HG03378 (cell line): ENCODE results near the gene SLC39A2.

Experiments
- ATAC-seq: cut with Tn5 transposase; IDR thresholded peaks from one replicate; pipeline ENCODE4 v1.9.1; 2021; ENCODE audit warnings: mild to moderate bottlenecking, moderate library complexity; ENCODE audit not compliant: unreplicated experiment

Gene SLC39A2

DNA sequence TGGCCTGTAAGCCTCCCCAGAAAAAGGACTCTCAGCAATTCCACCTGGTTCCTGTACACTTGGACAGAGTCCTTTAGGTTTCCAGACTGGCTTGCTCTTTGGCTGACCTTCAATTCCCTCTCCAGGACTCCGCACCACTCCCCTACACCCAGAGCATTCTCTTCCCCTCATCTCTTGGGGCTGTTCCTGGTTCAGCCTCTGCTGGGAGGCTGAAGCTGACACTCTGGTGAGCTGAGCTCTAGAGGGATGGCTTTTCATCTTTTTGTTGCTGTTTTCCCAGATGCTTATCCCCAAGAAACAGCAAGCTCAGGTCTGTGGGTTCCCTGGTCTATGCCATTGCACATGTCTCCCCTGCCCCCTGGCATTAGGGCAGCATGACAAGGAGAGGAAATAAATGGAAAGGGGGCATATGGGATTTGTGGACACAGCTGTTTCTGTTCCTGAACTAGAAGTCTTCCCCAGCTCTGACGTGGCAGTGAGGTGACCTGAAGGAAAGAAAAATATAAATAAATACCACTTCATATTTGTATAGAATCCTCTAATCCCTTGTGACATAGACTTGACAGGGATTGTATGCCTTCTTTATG is 44.4 kb downstream of the SLC39A2 start:
- no peak for ATAC-seq

DNA sequence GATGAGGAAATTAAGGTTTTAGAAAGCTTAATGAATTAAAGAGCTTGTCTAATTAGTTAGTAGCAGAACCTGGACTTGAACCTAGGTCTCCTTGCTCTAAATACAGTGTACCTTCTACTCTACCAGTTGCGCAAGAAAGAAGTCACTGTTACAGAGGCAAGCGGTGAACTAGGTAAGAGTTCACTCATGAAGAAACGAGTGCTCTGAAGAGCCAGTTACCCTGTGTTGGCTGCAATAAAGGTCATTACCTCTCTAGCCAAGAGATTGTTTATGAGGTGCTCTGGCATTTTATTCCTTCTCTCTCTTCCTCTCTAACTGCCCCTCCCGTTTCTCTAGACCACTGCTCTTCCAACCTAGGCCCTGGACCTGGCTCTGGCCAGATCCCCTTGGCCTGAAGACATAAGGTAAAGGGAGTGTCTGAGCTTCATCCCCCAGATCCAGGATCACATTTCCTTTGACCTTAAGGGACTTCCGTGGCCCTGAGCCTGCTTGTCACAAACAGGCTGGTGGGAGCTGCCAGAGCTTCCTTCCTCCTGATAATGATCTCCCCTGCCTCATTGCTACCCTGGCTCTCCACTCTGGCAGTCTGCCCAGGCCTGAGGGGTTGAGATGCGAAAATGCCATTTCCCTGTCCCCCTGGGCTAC is 45.0 kb downstream of the SLC39A2 start:
- no peak for ATAC-seq

DNA sequence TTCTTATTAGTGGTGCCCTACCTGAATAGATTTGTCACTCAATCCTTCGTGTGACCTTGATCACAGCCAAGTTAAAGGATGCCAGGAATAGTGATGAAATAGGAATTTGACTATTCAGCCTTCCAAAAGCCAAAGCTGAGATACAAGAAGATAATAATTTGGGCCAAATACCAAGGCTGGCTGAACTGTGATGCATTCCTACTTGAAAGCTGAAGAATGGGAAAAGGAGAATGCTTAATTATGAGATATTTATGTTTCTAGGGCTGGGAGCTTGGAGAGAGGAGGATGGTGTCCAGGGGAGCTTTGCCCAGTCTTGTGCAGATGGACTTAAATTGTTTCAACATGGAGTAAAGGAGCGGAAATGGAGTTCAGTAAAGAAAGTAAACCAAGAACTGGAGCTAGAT is 48.3 kb downstream of the SLC39A2 start:
- no peak for ATAC-seq

DNA sequence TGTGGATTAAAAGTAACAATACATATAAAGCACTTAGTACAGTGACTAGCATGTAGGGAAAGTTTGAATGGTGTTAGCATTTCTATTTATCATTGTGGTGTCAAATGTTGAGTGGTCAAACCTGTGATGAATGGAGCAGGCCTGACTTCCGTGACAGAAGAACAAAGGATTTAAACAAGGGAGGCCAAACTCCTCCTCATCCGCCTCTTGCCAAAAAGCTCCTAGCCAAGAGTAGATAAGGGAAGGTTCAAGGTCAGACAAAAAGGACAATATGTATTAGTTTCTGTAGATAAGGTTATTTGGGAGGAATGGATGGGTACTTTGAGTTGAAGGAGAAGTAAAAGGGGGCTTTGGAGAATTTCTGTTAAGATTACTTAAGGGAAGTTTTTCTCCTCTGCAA is 49.5 kb downstream of the SLC39A2 start:
- no peak for ATAC-seq

DNA sequence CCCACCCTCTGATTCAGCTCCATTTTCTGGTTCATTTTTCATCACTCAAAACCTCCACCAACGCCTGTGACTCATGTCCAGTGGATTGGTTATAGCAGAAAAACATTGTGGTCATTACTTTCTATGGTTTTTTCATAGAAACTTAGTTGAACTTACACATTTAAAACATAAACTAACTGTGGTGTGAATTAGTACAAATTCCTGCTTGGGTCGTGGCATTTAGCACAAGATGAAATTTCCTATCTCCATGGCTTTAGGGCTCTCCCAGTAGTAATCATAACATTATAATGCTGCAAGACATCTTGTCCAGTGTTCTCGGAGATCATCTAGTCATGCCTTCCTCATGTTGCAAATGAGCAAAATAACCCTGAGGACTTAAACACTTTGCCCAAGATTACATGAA is 50.2 kb downstream of the SLC39A2 start:
- no peak for ATAC-seq

DNA sequence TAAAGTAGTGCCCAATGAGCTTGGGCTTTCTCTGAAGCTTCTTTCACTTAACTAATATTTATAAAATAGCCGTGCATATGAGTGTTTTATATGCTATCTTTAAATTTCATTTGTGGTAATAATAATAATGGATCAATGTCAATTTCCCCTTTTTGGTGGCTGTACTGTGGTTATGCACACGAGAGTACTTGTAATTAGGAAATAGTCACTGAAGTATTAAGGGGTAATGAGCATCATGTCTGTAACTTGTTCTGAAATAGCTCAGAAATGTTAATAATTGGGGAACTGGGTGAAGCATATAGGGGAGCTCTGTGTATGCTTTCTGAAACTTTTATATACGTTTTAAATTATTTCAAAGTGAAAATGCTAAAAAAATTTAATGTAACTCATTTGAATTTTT is 51.5 kb downstream of the SLC39A2 start:
- no peak for ATAC-seq
